ENCODE results near the gene GRM4. TPM values are rescaled to one million over a fixed set of nuclear protein-coding genes. Genes with fewer than 3 reads are reported as not detected.

GRM4 gene
- total and polyA plus RNA-seq, 4 donors: not detected

- no peak for DNase-seq (ENCODE audit: low spot score)
- no peaks in the 10 kb centered on the region for H3K9me3 ChIP-seq (ENCODE audit: control insufficient read depth in 4 of 4, low read length in 3 of 4)
- 21% methylated on average over 11 of the region's 11 CpGs for WGBS
- H3K4me3 ChIP-seq (ENCODE audit: low read depth in 1 of 3, low read length in 3 of 3): no peak overlapping the region
- TF ChIP-seq EGR1 (IDR thresholded peaks at IDR 0.05; ENCODE audit: low read depth in 2 of 2): no peak
- no peak for TF ChIP-seq REST (IDR thresholded peaks at IDR 0.05)
- no peak for TF ChIP-seq HNF4G (IDR thresholded peaks at IDR 0.05)
- no peak for TF ChIP-seq TAF1 (conservative IDR thresholded peaks at IDR 0.05)
- no peak for TF ChIP-seq RAD21 (IDR thresholded peaks at IDR 0.05)
- no peak for TF ChIP-seq MAX (IDR thresholded peaks at IDR 0.05)
- no peak for TF ChIP-seq ATF3 (IDR thresholded peaks at IDR 0.05)
- H3K4me1 ChIP-seq (ENCODE audit: control insufficient read depth in 4 of 4, insufficient read depth in 4 of 4, low read length in 3 of 4): no peaks in the 10 kb centered on the region
- H3K9ac ChIP-seq (ENCODE audit: low read depth in 1 of 2, low read length in 2 of 2): no peak overlapping the region
- H3K27me3 ChIP-seq (ENCODE audit: control insufficient read depth in 4 of 4, insufficient read depth in 4 of 4, low read length in 3 of 4): peaks cover 0 to 2% (median 0%) of the 10 kb centered on the region in 4 donors
- no peak overlapping the region for H3K27ac ChIP-seq (ENCODE audit: low read depth in 1 of 2, low read length in 2 of 2)
- H3K36me3 ChIP-seq (ENCODE audit: control insufficient read depth in 4 of 4, insufficient read depth in 3 of 4, low read depth in 1 of 4, low read length in 3 of 4): no peaks in the 10 kb centered on the region
Observed at GRCh38 chr6:34131326-34132290, 14.3 kb downstream of the GRM4 start.

GRCh38 chr6:34130862-34131261 lies 15.0 kb downstream of the GRM4 start:
- no peak for DNase-seq (ENCODE audit: low spot score)
- H3K4me3 ChIP-seq (ENCODE audit: low read depth in 1 of 3, low read length in 3 of 3): no peak overlapping the region
- H3K27me3 ChIP-seq (ENCODE audit: control insufficient read depth in 4 of 4, insufficient read depth in 4 of 4, low read length in 3 of 4): peaks cover 0 to 2% (median 0%) of the 10 kb centered on the region in 4 donors
- TF ChIP-seq MAX (IDR thresholded peaks at IDR 0.05) (no peak), RAD21 (IDR thresholded peaks at IDR 0.05) (no peak), SP1 (IDR thresholded peaks at IDR 0.05) (no peak), ATF3 (IDR thresholded peaks at IDR 0.05) (no peak), YY1 (IDR thresholded peaks at IDR 0.05) (no peak), REST (IDR thresholded peaks at IDR 0.05) (no peak), RXRA (IDR thresholded peaks at IDR 0.05) (no peak), TAF1 (conservative IDR thresholded peaks at IDR 0.05) (no peak), JUND (IDR thresholded peaks at IDR 0.05) (no peak), FOXA1 (IDR thresholded peaks at IDR 0.05) (no peak), ZBTB33 (IDR thresholded peaks at IDR 0.05) (no peak), HNF4A (conservative IDR thresholded peaks at IDR 0.05) (no peak), FOXA2 (IDR thresholded peaks at IDR 0.05) (no peak), NR2F2 (IDR thresholded peaks at IDR 0.05) (no peak), EGR1 (IDR thresholded peaks at IDR 0.05; ENCODE audit: low read depth in 2 of 2) (no peak), CTCF (IDR thresholded peaks at IDR 0.05; ENCODE audit: low read depth, low read length, missing input control) (no peak), GABPA (IDR thresholded peaks at IDR 0.05 in 1 of 2, conservative IDR thresholded peaks at IDR 0.05 in 1 of 2) (no peak), HNF4G (IDR thresholded peaks at IDR 0.05) (no peak)
- H3K9me3 ChIP-seq (ENCODE audit: control insufficient read depth in 4 of 4, low read length in 3 of 4): no peaks in the 10 kb centered on the region
- no peaks in the 10 kb centered on the region for H3K36me3 ChIP-seq (ENCODE audit: control insufficient read depth in 4 of 4, insufficient read depth in 3 of 4, low read depth in 1 of 4, low read length in 3 of 4)
- no peak overlapping the region for H3K27ac ChIP-seq (ENCODE audit: low read depth in 1 of 2, low read length in 2 of 2)
- H3K9ac ChIP-seq (ENCODE audit: low read depth in 1 of 2, low read length in 2 of 2): no peak overlapping the region
- H3K4me1 ChIP-seq (ENCODE audit: control insufficient read depth in 4 of 4, insufficient read depth in 4 of 4, low read length in 3 of 4): no peaks in the 10 kb centered on the region
- 75% methylated on average over 5 of the region's 5 CpGs for WGBS
